Activated naive CD4-positive, alpha-beta T cell treated with anti-CD3 and anti-CD28 coated beads for 36 hours (primary cell): ENCODE measurements around the gene HHEX. TPM values are rescaled to one million over a fixed set of nuclear protein-coding genes. Genes with fewer than 3 reads are reported as not detected.
"Not testable (repeated sequence)": the region's sequence is repeated elsewhere in the genome, so short reads cannot be mapped to it uniquely, and the experiment has no call there.

Experiments
- CTCF ChIA-PET: fragments of 350-600 bp; sonication (Branson Sonifier 250); formaldehyde crosslinking; loops from one replicate; lab custom pipeline; 2021; ENCODE audit warnings: antibody characterized with exemption; lab: Charles Lee
- DNase-seq: peaks from one replicate; pipeline ENCODE4 v3.0.0-alpha.2; 2020
- H3K27ac Mint-ChIP-seq: one replicate; pipeline ENCODE4 v1.8.0; 2021; ENCODE audit warnings: mild to moderate bottlenecking, mixed read lengths
- H3K27me3 Mint-ChIP-seq: one replicate; pipeline ENCODE4 v1.8.0; 2021; ENCODE audit warnings: low read depth, mixed read lengths
- H3K36me3 Mint-ChIP-seq: one replicate; pipeline ENCODE4 v1.8.0; 2021; ENCODE audit warnings: low read depth, mixed read lengths
- H3K4me1 Mint-ChIP-seq: one replicate; pipeline ENCODE4 v1.8.0; 2021; ENCODE audit warnings: low read depth, mixed read lengths
- H3K4me3 Mint-ChIP-seq: one replicate; pipeline ENCODE4 v1.8.0; 2021; ENCODE audit warnings: mild to moderate bottlenecking, moderate library complexity, mixed read lengths
- H3K9me3 Mint-ChIP-seq: one replicate; pipeline ENCODE4 v1.8.0; 2021; ENCODE audit warnings: mixed read lengths
- intact Hi-C: fragments of 100-400 bp; cut with micrococcal nuclease; formaldehyde crosslinking; loops from one replicate; pipeline ENCODE4 v1.15.1; 2023
- total RNA-seq, 2 experiments: library from RNA; stranded (reverse); gene quantifications; one replicate each; pipeline ENCODE4 v1.2.3, GENCODE V29; 2021

HHEX gene
- total RNA-seq, 2 experiments from 2014 or later: 0.15 TPM; not detected in 1

DNA sequence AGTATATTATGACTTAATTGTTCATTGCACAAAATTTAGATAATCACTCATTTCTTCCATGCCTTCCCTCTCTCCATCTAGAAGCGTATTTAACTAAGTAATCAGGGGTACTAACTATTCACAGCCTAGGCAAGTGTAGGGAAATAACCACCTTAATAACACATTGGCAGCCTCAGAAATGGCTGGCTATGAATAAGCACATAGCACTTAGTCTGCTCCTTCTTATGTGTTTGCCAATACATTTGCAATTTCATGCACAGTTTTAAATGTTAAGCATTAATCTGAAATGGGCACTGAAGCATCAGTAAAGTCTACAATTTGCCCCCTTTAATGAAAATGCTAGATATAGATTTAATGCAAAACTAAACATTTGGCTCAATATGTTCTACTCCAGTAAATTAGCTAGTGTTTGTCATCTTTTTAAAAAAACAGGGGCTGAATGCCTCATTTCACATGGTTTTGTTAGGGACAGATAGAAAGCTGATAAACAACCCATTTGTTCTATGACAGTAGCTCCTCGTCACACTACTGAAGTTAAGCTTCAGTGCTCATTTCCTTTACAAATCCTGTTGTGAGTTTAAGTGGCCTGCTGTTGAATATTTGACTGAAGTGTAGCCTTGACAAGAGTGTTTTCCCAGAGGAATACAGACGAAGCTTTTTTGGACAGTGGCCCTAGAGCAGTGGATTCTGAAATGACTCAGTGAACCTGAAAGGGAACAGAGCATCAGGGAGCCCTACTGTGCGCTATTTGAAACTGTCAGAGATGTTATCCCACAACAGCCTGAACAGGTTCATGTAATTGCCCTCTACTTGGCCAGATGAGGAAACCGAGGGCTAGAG is 30.5 kb downstream of the HHEX start:
- H3K27ac Mint-ChIP-seq: no peak overlapping the region
- H3K27me3 Mint-ChIP-seq: peaks cover 8% of the 10 kb centered on the region
- H3K9me3 Mint-ChIP-seq: peaks cover 2% of the 10 kb centered on the region
- H3K4me3 Mint-ChIP-seq: no peak overlapping the region
- intact Hi-C loops: no loop called here
- no peaks in the 10 kb centered on the region for H3K36me3 Mint-ChIP-seq
- no peak for DNase-seq
- CTCF ChIA-PET: no interaction called here
- H3K4me1 Mint-ChIP-seq: no peaks in the 10 kb centered on the region

DNA sequence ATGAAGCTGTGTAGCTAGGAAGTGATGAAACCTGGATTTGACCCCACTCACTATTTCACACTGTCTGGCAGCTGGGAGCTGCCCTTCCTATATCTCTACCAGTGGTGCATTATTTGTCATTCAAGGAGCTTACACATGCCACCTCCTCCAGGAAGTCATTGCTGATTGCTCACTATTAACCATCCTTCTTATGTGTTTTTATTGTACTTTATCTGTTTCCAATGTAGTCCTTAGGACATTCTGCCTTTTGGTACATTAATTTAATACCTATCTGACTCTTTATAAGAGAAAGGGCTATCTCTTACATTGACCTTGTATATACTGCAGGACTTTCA is 31.0 kb downstream of the HHEX start:
- no peaks in the 10 kb centered on the region for H3K36me3 Mint-ChIP-seq
- H3K4me1 Mint-ChIP-seq: no peaks in the 10 kb centered on the region
- CTCF ChIA-PET: no interaction called here
- H3K4me3 Mint-ChIP-seq: no peak overlapping the region
- H3K27ac Mint-ChIP-seq: no peak overlapping the region
- DNase-seq: no peak
- intact Hi-C loops: no loop called here
- H3K27me3 Mint-ChIP-seq: peaks cover 7% of the 10 kb centered on the region
- H3K9me3 Mint-ChIP-seq: peaks cover under 1% of the 10 kb centered on the region

DNA sequence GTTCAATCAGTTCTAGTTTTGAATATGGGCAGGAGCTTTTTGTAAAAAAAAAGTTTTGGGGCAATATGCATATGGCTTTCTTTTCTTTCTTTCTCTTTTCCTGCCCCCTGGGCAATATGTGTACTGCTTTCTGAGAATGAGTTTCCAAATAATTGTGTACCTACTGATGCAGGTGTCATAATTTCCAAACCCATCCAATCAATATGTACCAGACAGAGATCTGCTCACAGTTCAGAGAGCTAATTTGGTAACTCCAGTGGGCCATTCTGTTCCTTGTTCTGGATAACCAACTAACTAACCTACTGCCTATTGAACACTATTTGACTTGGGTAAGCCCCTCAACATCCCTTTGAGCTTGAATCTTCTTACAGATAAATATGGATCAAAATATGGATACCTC is 32.6 kb downstream of the HHEX start:
- Mint-ChIP-seq H3K27ac (no peak overlapping the region), H3K36me3 (no peaks in the 10 kb centered on the region), H3K4me1 (no peaks in the 10 kb centered on the region), H3K4me3 (no peak overlapping the region), H3K9me3 (no peaks in the 10 kb centered on the region), H3K27me3 (peaks cover 6% of the 10 kb centered on the region)
- intact Hi-C loops: no loop called here
- CTCF ChIA-PET: interaction anchor here (0.7 kb wide), 2 partner anchors 70 to 956 kb away, joined by 3 read pairs; no protein-coding TSS in a partner anchor
- no peak for DNase-seq

DNA sequence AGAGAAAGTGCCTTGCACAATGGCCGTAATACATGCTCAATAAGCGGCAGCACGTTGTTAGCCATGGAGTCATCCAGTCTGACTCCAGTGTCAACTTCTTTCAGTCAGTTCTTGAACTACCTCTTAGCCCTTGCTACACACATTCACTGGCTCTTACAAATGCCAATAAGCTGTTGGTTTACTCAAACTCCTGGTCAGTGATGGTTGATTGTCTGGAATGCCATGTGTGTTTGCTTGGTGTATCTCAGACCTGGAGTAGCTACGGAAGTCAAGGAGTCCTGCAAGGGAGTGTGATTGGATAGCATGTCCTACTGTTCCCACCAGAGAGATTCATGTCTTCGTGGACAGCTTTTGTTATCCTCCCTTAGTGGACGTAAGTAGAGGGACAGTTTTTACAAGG is 37.4 kb downstream of the HHEX start:
- intact Hi-C loops: no loop called here
- DNase-seq: no peak
- Mint-ChIP-seq H3K9me3 (no peaks in the 10 kb centered on the region), H3K4me3 (no peak overlapping the region), H3K4me1 (no peaks in the 10 kb centered on the region), H3K27ac (no peak overlapping the region), H3K27me3 (peaks cover 3% of the 10 kb centered on the region), H3K36me3 (no peaks in the 10 kb centered on the region)
- CTCF ChIA-PET: no interaction called here

DNA sequence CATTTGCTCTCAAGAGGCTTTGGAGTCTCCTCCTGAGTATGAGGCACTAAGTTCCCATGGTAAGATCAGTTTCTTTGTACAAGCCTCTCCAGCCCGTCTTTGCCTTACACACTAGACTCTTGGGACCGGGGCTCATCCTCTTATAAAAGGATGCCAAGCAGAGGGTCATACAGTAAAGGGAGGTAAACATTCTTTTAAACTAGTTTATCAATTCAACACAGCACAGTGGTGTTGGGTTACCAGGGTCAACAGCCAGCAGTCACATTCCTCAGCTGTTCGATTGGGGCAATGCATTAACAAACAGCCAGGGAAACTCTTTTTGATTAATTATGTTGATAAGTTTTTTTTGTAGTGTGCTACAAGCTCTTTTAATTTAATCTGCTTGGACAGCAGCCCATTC is 37.8 kb downstream of the HHEX start:
- Mint-ChIP-seq H3K4me3 (no peak overlapping the region), H3K27ac (no peak overlapping the region), H3K9me3 (no peaks in the 10 kb centered on the region), H3K36me3 (no peaks in the 10 kb centered on the region), H3K27me3 (peaks cover 3% of the 10 kb centered on the region), H3K4me1 (no peaks in the 10 kb centered on the region)
- intact Hi-C loops: no loop called here
- CTCF ChIA-PET: no interaction called here
- no peak for DNase-seq

DNA sequence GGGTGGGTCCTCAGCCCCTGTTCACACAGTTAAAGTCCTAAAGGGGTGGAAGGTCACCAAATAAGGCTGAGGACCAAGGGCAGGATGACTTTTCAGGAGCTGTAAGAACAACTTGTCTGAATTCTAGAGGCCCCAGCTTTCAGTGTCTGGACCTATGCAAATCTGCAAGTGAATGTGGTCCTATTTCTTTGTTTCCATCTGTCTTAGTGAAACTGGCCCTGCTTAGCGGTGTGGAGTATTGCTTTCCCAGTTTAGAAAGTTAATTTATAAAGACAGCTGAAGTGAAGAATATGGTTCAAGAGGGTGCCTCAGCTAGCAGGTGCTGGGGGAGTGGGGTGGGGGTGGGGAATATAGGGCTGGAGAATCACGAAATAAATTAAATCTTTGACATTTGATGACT is 40.1 kb downstream of the HHEX start:
- Mint-ChIP-seq H3K27ac (no peak overlapping the region), H3K36me3 (no peaks in the 10 kb centered on the region), H3K27me3 (peaks cover 3% of the 10 kb centered on the region), H3K4me3 (no peak overlapping the region), H3K4me1 (no peaks in the 10 kb centered on the region), H3K9me3 (no peaks in the 10 kb centered on the region)
- intact Hi-C loops: no loop called here
- no peak for DNase-seq
- CTCF ChIA-PET: no interaction called here

DNA sequence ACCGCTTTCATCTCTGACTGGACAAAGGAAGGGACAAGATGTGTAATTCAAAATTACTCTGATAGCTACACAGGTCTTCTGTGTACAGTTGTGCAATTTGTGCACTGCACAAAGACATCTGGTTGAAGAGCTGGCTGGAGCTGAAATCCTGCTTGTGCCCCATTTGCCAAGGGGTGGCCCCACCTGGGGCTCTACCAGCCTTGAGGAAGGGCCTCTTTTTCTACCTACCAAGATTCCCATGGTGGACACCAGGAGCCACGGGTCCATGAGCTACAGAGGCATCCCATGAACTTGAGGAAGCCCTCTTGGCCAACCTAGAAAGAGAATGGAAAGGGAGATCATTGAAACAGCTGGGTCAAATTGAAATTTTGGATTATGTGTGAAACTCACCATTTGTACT is 43.2 kb downstream of the HHEX start:
- Mint-ChIP-seq H3K36me3 (no peaks in the 10 kb centered on the region), H3K27me3 (peaks cover 3% of the 10 kb centered on the region), H3K4me3 (no peak overlapping the region), H3K4me1 (no peaks in the 10 kb centered on the region), H3K27ac (no peak overlapping the region), H3K9me3 (no peaks in the 10 kb centered on the region)
- intact Hi-C loops: no loop called here
- CTCF ChIA-PET: no interaction called here
- DNase-seq: no peak

DNA sequence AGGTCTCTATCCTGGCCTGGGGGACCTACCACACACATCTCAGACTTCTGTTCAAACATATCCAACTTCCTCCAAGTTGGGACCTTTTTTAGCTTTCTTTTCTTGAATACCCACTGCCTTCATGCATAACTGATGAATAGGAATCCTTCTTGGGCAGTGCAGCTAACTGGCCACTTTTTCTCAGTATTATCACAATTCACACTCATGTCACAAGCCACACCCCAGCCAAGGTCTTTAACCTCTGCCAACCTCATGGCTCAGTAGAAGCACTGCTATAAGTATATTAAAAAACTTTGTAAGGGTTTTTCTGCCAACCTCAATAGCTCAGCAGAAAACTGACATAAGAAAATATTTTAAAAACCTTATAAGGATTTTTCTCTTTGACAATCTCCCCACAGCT is 44.5 kb downstream of the HHEX start:
- Mint-ChIP-seq H3K4me3 (no peak overlapping the region), H3K4me1 (no peaks in the 10 kb centered on the region), H3K36me3 (no peaks in the 10 kb centered on the region), H3K9me3 (no peaks in the 10 kb centered on the region), H3K27ac (no peak overlapping the region), H3K27me3 (peaks cover 1% of the 10 kb centered on the region)
- DNase-seq: no peak
- intact Hi-C loops: no loop called here
- CTCF ChIA-PET: no interaction called here

DNA sequence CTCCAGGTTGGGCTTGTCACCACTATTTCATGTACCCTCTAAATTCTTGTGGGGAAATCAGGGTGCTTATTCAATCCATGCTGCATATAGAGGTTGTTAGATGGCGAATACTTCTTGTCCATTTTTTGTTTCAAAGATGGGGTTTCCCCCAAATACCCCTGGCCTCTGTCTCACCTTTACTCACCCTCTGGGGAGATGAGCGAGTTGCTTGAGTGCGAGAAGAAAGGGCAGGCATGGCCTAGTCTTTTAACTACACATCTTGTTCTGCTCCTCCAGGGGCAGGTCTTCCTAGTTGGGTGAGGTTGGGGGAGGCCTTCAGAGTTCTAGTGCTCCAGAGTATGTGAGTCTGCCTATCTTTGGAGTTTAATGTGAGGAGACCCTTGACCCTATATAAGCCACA is 46.2 kb downstream of the HHEX start:
- no peaks in the 10 kb centered on the region for H3K4me1 Mint-ChIP-seq
- CTCF ChIA-PET: no interaction called here
- H3K4me3 Mint-ChIP-seq: no peak overlapping the region
- no peaks in the 10 kb centered on the region for H3K9me3 Mint-ChIP-seq
- DNase-seq: no peak
- no peak overlapping the region for H3K27ac Mint-ChIP-seq
- peaks cover 4% of the 10 kb centered on the region for H3K27me3 Mint-ChIP-seq
- H3K36me3 Mint-ChIP-seq: no peaks in the 10 kb centered on the region
- intact Hi-C loops: no loop called here

DNA sequence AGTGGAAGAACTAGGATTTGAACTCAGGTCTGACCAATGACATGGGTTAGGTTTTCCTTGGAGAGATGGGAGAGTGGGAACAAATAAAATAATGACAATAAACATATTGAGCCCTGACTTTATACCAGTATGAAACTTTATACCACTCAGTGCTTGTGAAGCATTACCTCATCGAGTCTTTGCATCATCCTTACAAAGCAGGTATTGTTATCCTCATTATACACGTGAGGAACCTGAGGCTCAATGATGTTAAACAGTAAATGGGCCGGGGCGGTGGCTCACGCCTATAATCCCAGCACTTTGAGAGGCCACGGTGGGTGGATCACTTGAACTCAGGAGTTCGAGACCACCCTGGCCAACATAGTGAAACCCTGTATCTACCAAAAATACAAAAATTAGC is 47.7 kb downstream of the HHEX start:
- Mint-ChIP-seq H3K27ac (no peak overlapping the region), H3K36me3 (no peaks in the 10 kb centered on the region), H3K27me3 (peaks cover 5% of the 10 kb centered on the region), H3K9me3 (no peaks in the 10 kb centered on the region), H3K4me1 (no peaks in the 10 kb centered on the region), H3K4me3 (no peak overlapping the region)
- intact Hi-C loops: no loop called here
- CTCF ChIA-PET: no interaction called here
- DNase-seq: no peak

DNA sequence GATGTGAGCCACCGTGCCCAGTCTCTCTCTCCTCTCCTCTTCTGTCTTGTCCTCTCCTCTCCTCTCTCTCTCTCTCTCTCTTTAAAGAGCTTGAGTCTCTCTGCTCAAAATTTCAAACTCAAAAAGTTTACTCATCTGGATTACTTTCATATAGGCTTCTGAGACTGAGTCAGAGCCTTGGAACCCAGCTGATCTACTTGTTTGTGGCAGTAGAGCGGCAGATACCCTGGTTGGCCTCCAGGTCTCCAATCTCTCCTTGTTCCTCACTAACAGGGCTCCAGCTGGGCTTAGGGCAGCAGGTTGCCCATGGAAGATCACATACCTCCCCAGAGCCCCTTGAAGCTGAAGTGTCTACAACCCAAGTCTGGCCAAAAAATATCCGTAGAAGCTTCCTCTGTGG is 51.0 kb downstream of the HHEX start:
- intact Hi-C loops: no loop called here
- no peak for DNase-seq
- CTCF ChIA-PET: no interaction called here
- Mint-ChIP-seq H3K27ac (no peak overlapping the region), H3K27me3 (peaks cover 5% of the 10 kb centered on the region), H3K36me3 (no peaks in the 10 kb centered on the region), H3K4me3 (no peak overlapping the region), H3K9me3 (no peaks in the 10 kb centered on the region), H3K4me1 (no peaks in the 10 kb centered on the region)

DNA sequence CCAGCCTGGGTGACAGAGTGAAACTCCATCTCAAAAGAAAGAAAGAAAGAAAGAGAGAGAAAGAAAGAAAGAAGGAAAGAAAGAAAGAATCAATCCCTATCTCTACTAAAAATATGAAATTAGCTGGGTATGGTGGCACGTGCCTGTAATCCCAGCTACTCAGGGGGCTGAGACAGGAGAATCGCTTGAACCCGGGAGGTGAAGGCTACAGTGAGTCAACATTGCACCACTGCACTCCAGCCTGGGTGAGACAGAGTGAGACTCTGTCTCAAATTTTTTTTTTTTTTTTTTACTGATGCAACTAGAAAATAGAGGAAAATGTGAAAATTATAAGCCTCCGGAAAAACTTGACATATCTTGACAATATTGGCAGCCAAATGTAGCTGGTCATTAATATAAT is 52.0 kb downstream of the HHEX start:
- H3K36me3 Mint-ChIP-seq, intact Hi-C loops, H3K4me1 Mint-ChIP-seq, H3K27me3 Mint-ChIP-seq, H3K4me3 Mint-ChIP-seq, DNase-seq, H3K27ac Mint-ChIP-seq, H3K9me3 Mint-ChIP-seq: not testable (repeated sequence)
- CTCF ChIA-PET: interaction anchor here (0.6 to 0.7 kb wide), 2 partner anchors 166 to 222 kb away, joined by 3 to 4 read pairs; no protein-coding TSS in a partner anchor
